PC-9 (cell line): ENCODE data around the gene SGCD.

Experiments used
- CTCF ChIP-seq: fragments of 200-600 bp; sonication (generic); conservative IDR thresholded peaks from 2 replicates; pipeline ENCODE4 v1.6.1; 2017; ENCODE audit warnings: mixed run types, antibody characterized with exemption, mild to moderate bottlenecking, moderate library complexity
- EZH2 ChIP-seq: fragments of 200-600 bp; sonication (generic); IDR thresholded peaks from 2 replicates; pipeline ENCODE4 v1.8.0; 2017; ENCODE audit warnings: antibody characterized with exemption, low read depth

DNA sequence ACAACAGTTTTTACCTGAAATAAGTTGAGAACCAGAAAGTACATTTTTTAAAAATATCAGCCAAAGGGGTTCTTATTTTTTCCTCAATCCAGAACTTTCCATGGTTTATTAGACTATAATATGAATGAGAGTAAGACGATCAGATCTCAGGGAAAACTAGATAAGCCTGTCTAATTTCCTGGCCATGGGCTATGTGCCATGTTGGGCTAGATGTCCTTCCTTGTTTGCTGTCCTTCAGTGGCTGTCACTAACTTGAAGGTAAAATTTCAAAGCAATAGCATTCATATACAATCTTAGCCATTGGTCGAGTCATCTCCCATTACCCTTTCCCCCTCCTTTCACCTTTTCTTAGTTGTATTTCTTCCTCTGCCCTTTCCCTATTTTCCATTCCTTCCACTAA lies 343.7 kb downstream of the SGCD start:
- TF ChIP-seq CTCF (no peak), EZH2 (no peak)
